Glutamatergic neuron (in vitro differentiated cells): ENCODE measurements around the gene ZNF786. TPM values are rescaled to one million over a fixed set of nuclear protein-coding genes. Genes with fewer than 3 reads are reported as not detected.

Experiments
- DNase-seq: peaks from one replicate; pipeline ENCODE4 v3.0.0; 2022
- H3K27ac Mint-ChIP-seq: one replicate; pipeline ENCODE4 v1.8.0; 2020; ENCODE audit warnings: mild to moderate bottlenecking, mixed read lengths, inconsistent platforms; ENCODE audit not compliant: unreplicated experiment
- H3K27me3 Mint-ChIP-seq: one replicate; pipeline ENCODE4 v1.8.0; 2020; ENCODE audit warnings: mild to moderate bottlenecking, moderate library complexity, mixed read lengths, inconsistent platforms; ENCODE audit not compliant: unreplicated experiment
- H3K36me3 Mint-ChIP-seq: one replicate; pipeline ENCODE4 v1.8.0; 2020; ENCODE audit warnings: mild to moderate bottlenecking, mixed read lengths, inconsistent platforms; ENCODE audit not compliant: unreplicated experiment
- H3K4me1 Mint-ChIP-seq: one replicate; pipeline ENCODE4 v1.8.0; 2020; ENCODE audit warnings: mild to moderate bottlenecking, low read depth, mixed read lengths, inconsistent platforms; ENCODE audit not compliant: unreplicated experiment
- H3K4me3 Mint-ChIP-seq: one replicate; pipeline ENCODE4 v1.8.0; 2020; ENCODE audit warnings: mild to moderate bottlenecking, mixed read lengths, inconsistent platforms; ENCODE audit not compliant: unreplicated experiment
- H3K9me3 Mint-ChIP-seq: one replicate; pipeline ENCODE4 v1.8.0; 2020; ENCODE audit warnings: mild to moderate bottlenecking, moderate library complexity, mixed read lengths, inconsistent platforms; ENCODE audit not compliant: unreplicated experiment
- long read RNA-seq: library from polyadenylated mRNA; unstranded; transcript quantifications from one replicate; pipeline ENCODE4 v2.0.0, GENCODE V29; 2020; ENCODE audit not compliant: unreplicated experiment
- total RNA-seq: library from RNA; stranded (reverse); fragmentation: NEBNext Ultra II Directional; extraction: Animal tissue kit (Norgen Biotek cat#: 25700); gene quantifications from one replicate; pipeline ENCODE4 v1.2.1, GENCODE V29; 2021; ENCODE audit not compliant: unreplicated experiment
- TF ChIP-seq, protein P1 (sequence below): fragments of 200-600 bp; sonication (generic); IDR thresholded peaks from one replicate; pipeline ENCODE4 v1.5.0; 2021; ENCODE audit not compliant: partially characterized antibody, unreplicated experiment

The ZNF786 gene, protein sequence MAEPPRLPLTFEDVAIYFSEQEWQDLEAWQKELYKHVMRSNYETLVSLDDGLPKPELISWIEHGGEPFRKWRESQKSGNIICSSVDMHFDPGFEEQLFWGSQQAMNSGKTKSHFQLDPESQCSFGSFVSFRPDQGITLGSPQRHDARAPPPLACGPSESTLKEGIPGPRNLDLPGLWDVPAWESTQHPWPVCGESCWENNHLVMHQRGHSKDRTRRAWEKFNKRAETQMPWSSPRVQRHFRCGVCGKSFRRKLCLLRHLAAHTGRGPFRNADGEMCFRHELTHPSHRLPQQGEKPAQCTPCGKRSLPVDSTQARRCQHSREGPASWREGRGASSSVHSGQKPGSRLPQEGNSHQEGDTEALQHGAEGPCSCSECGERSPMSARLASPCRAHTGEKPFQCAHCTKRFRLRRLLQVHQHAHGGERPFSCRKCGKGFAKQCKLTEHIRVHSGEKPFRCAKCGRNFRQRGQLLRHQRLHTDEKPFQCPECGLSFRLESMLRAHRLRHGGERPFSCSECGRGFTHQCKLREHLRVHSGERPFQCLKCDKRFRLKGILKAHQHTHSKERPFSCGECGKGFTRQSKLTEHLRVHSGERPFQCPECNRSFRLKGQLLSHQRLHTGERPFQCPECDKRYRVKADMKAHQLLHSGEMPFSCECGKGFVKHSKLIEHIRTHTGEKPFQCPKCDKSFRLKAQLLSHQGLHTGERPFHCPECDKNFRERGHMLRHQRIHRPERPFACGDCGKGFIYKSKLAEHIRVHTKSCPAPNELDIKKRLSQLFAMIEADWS
- total RNA-seq, result 17.2 TPM
- long read RNA-seq, partial matches to known transcripts, result 0 of 2 reads
- long read RNA-seq, other reads (novel, unspliced or antisense), result 0 of 2 reads

DNA sequence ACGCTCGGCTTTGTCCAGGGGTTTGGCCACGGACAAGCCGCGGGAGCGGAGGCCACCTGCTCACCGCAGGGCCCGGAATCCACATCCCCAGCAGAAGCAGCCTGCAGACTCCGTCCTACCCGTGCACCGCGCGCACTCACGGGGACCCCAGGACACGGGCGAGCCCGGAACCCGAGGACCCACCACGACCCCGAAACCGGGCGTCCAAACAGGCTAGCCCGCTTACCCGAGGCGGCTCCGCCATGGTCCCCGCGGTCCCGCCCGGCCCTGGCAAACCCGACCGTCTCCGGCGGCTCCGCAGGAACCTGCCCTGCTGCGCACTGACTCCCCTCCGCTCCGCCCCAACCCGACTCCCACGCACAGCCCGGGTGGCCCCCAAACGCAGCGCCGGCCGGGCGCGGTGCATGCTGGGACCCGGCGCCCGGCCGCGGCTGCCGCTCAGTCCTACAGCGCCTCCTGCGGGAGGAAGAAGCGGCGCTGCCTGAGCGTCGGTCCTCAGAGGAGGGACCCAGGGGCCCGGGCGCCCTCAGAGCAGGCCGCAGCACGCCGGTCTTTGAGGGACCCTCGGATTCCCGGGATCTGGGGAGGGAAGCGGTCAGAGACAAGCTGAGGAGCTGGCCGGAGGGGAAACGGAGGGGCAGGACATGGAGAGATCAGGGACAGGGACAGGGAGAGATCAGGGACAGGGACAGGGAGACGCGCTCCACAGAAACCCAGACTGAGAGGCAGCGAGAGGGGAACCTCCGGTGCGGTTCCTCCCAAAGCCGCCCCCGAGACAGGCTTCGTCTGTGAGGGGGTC, at the start of gene ZNF786:
ZNF786 (minus strand) TSS at position 322 of the 799 bp plus-strand sequence; CDS start at position 244, 78 bp downstream.
- TF ChIP-seq, protein P1, sequence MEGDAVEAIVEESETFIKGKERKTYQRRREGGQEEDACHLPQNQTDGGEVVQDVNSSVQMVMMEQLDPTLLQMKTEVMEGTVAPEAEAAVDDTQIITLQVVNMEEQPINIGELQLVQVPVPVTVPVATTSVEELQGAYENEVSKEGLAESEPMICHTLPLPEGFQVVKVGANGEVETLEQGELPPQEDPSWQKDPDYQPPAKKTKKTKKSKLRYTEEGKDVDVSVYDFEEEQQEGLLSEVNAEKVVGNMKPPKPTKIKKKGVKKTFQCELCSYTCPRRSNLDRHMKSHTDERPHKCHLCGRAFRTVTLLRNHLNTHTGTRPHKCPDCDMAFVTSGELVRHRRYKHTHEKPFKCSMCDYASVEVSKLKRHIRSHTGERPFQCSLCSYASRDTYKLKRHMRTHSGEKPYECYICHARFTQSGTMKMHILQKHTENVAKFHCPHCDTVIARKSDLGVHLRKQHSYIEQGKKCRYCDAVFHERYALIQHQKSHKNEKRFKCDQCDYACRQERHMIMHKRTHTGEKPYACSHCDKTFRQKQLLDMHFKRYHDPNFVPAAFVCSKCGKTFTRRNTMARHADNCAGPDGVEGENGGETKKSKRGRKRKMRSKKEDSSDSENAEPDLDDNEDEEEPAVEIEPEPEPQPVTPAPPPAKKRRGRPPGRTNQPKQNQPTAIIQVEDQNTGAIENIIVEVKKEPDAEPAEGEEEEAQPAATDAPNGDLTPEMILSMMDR, result peak; percentile 86
- H3K36me3 Mint-ChIP-seq, result peaks cover 10% of the 10 kb centered on the region
- peak within 1 kb of the TSS; percentile 96 for H3K27ac Mint-ChIP-seq
- peak within 1 kb of the TSS; percentile 99 for H3K4me3 Mint-ChIP-seq
- DNase-seq, result peak; percentile 93
- peaks cover 5% of the 10 kb centered on the region for H3K27me3 Mint-ChIP-seq
- H3K4me1 Mint-ChIP-seq, result no peaks in the 10 kb centered on the region
- H3K9me3 Mint-ChIP-seq, result peaks cover 10% of the 10 kb centered on the region

DNA sequence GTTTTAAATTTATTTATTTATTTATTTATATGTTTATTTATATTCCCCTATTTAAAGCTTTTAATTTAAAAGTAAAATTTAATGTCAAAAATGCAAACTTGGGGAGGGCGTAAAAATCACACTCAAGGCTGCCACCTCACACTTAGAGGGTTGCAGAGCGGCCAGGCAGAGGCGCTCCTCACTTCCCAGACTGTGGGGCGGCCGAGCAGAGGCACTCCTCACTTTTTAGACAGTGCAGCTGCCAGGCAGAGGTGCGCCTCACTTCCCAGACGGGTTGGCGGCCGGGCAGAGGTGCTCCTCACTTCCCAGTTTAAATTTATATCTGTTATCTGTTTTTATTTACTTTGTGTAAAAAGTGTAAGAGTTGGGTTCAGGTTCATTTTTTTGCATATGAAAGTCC, 45.6 kb upstream of the ZNF786 start:
- Mint-ChIP-seq H3K36me3 (peaks cover under 1% of the 10 kb centered on the region), H3K27ac (no peak overlapping the region), H3K4me1 (no peaks in the 10 kb centered on the region), H3K4me3 (no peak overlapping the region), H3K9me3 (no peaks in the 10 kb centered on the region), H3K27me3 (no peaks in the 10 kb centered on the region)
- TF ChIP-seq, protein P1, result no peak
- no peak for DNase-seq

DNA sequence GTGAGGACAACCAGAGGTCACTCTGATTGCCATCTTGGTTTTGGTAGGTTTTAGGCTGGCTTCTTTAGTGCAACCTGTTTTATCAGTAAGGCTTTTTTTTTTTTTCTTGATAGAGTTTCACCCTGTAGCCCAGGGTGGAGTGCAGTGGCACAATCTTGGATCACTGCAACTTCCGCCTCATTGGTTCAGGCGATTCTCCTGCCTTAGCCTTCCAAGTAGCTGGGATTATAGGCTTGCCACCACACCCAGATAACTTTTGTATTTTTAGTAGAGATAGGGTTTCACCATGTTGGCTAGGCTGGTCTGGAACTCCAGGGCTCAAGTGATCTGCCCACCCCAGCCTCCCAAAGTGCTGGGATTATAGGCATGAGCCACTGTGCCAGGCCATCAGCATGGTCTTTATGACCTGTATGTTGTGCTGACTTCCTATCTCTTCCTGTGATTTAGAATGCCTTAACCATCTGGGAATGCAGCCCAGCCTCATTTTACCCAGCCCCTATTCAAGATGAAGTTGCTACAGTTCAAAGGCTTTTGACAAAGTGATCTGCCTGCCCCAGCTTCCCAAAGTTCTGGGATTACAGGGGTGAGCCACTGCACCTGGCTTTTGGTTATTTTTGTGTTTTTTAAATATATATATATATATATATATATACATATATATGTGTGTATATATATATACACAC, 42.7 kb upstream of the ZNF786 start:
- Mint-ChIP-seq H3K27me3 (no peaks in the 10 kb centered on the region), H3K4me1 (peaks cover under 1% of the 10 kb centered on the region), H3K9me3 (peaks cover 5% of the 10 kb centered on the region), H3K27ac (no peak overlapping the region), H3K4me3 (no peak overlapping the region), H3K36me3 (peaks cover 7% of the 10 kb centered on the region)
- TF ChIP-seq, protein P1, result no peak
- no peak for DNase-seq

DNA sequence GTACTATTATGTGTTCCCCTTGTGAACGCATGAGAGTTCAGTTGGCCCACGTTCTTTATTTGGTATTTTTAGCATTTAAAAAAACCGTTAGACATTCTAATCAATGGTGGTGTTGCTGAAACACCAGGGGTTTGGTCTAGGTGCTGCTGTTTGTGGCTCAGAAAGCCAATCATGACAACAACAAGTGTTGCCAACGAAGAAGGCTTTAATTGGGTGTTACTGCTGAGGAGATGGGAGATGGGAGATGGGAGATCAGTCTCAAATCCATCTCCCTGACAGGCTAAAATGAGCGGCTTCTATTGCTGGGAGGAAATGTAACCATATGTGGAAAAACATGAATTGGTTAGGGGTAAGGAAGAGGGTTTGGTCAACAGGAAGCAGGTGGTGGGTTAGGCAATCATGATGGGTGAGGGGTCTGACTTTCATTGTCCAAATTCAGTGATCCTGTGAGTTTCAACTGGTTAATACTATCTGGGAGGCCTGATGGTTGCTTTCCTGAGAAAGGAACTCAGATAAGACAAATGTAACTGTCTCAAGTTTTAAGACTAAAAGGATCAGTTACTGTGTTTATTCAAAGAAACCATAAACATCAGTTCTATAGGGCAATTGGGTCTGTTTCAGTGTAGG, 40.2 kb upstream of the ZNF786 start:
- TF ChIP-seq, protein P1, result no peak
- DNase-seq, result no peak
- peaks cover 7% of the 10 kb centered on the region for H3K4me1 Mint-ChIP-seq
- H3K9me3 Mint-ChIP-seq, result peaks cover 12% of the 10 kb centered on the region
- peaks cover 7% of the 10 kb centered on the region for H3K36me3 Mint-ChIP-seq
- H3K4me3 Mint-ChIP-seq, result no peak overlapping the region
- peaks cover 8% of the 10 kb centered on the region for H3K27me3 Mint-ChIP-seq
- H3K27ac Mint-ChIP-seq, result no peak overlapping the region
